ENCODE measurements around the gene EPS15. TPM values are rescaled to one million over a fixed set of nuclear protein-coding genes. Genes with fewer than 3 reads are reported as not detected.

The EPS15 gene
- total and polyA plus RNA-seq, 2 of the 13 experiments (the other 11 are each of a cell fraction or from before 2014, with no cell fraction given) = 14.3 to 19.3 TPM

DNA sequence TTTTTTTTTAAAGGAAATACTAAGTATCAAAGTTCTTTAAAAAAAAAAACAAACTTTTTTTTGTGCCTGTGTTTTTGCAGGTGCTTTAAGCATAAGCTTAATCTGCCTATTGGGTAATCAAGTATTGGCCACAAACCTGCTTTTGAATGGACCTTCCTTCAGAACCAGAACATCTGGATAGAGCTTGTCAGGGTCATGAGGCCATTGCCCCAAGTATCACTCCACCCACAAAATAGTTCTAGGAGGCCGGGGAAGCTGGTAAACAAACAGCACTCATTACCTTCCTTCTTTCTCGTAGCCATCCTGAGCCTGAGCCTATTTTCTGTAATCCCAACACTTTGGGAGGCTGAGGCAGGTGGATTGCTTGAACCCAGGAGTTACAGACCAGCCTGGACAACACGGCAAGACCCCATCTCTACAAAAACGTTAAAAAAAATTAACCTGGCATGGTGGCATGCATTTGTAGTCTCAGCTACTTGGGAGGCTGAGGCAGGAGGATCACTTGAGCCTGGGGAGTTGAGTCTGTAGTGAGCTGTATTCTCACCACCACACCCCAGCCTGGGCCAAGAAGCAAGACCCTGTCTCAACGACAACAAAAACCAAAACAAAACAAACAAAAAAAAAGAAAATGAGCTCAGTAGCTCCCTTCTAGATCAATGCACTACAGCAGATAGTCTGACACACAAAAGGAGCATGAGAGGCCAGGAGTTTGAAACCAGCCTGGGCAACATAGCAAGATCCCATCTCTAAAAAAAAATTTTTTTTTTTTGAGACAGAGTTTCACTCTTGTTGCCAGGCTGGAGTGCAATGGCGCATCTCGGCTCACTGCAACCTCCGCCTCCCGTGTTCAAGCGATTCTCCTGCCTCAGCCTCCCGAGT, 34.1 kb upstream of the EPS15 start:
- no peak overlapping the region for H2AFZ ChIP-seq (ENCODE audit: low read length)
- H3K79me2 ChIP-seq (ENCODE audit: insufficient read depth, low read length) = no peaks in the 10 kb centered on the region
- H3K4me2 ChIP-seq (ENCODE audit: low read depth, low read length) = 0 out of 2 replicates have a peak overlapping the region, but pooled peaks have one; percentile 11
- 63% methylated on average over 11 of the region's 11 CpGs for WGBS (ENCODE audit: low lambda C conversion rate)
- CTCF ChIA-PET (ENCODE audit: low intra/inter-chr PET ratio, low total read pairs) = no interaction called here
- DNase-seq (ENCODE audit: low spot score) (no peak), FAIRE-seq (no peak), ATAC-seq (no peak)
- no peak overlapping the region for H3K9ac ChIP-seq (ENCODE audit: insufficient read depth, low read depth, low read length)
- H3K27ac ChIP-seq (ENCODE audit: extremely low read length, insufficient read depth, low read length) = no peak overlapping the region
- intact Hi-C loops (cut with micrococcal nuclease; ENCODE audit: unreplicated experiment) = no loop called here
- no peaks in the 10 kb centered on the region for H4K20me1 ChIP-seq (ENCODE audit: insufficient read depth, low read length)
- in situ Hi-C loops (cut with HindIII; ENCODE audit: extremely low pct_ligation_motif_present, low pct_unique_long_range_greater_than_20kb) = no loop called here
- POLR2A ChIA-PET = no interaction called here
- BruUV-seq (replicated peaks) = no TSS peak
- no peak overlapping the region for H3K4me3 ChIP-seq (replicated peaks in 1 of 3; ENCODE audit: insufficient read depth in 1 of 3, low read depth in 2 of 3, low read length in 3 of 3)
- no peaks in the 10 kb centered on the region for H3K9me3 ChIP-seq (ENCODE audit: low read length)
- TF ChIP-seq ZFP41 (CRISPR knock-in tag; IDR thresholded peaks at IDR 0.05; ENCODE audit: borderline replicate concordance) (no peak), ZNF121 (CRISPR knock-in tag; IDR thresholded peaks at IDR 0.05) (peak; percentile 70)
- H3K4me1 ChIP-seq (ENCODE audit: insufficient read depth, low read length) = peaks cover 10% of the 10 kb centered on the region
- no peaks in the 10 kb centered on the region for H3K27me3 ChIP-seq (ENCODE audit: control insufficient read depth in 1 of 2, insufficient read depth in 2 of 2, low read length in 2 of 2)
- no peaks in the 10 kb centered on the region for H3K36me3 ChIP-seq (replicated peaks in 1 of 2; ENCODE audit: control insufficient read depth in 1 of 2, insufficient read depth in 2 of 2, low read length in 2 of 2)

DNA sequence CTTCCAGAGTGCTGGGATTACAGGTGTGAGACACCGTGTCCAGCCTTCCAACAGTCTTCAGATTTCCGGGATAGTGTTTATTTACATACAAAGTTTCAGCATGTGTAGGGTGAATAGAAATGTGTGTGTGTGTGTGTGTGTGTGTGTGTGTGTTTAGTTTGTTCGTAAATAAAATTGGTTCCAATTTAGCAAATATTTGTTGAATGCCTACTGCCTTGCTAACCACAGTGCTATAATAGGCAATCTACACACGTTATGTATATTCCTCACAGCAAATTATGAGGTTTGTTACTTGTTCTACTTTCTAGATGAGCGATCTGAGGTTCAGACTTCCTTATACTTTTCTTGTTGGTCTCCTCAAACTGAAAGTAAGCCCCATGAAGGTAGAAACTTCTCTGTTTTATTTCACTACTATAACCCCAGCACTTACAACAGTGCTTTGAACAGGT, 32.8 kb upstream of the EPS15 start:
- no peaks in the 10 kb centered on the region for H3K9me3 ChIP-seq (ENCODE audit: low read length)
- ATAC-seq = no peak
- intact Hi-C loops (cut with micrococcal nuclease; ENCODE audit: unreplicated experiment) (no loop called here), in situ Hi-C loops (cut with HindIII; ENCODE audit: extremely low pct_ligation_motif_present, low pct_unique_long_range_greater_than_20kb) (no loop called here)
- no peaks in the 10 kb centered on the region for H3K27me3 ChIP-seq (ENCODE audit: control insufficient read depth in 1 of 2, insufficient read depth in 2 of 2, low read length in 2 of 2)
- FAIRE-seq = no peak
- H2AFZ ChIP-seq (ENCODE audit: low read length) = no peak overlapping the region
- H3K4me2 ChIP-seq (ENCODE audit: low read depth, low read length) = peak overlapping the region; percentile 13; the same call in 1 of the 2 replicates
- no peak for DNase-seq (ENCODE audit: low spot score)
- no peak overlapping the region for H3K4me3 ChIP-seq (replicated peaks in 1 of 3; ENCODE audit: insufficient read depth in 1 of 3, low read depth in 2 of 3, low read length in 3 of 3)
- WGBS (ENCODE audit: low lambda C conversion rate) = 21% methylated on average over 5 of the region's 5 CpGs
- ChIA-PET CTCF (ENCODE audit: low intra/inter-chr PET ratio, low total read pairs) (no interaction called here), POLR2A (no interaction called here)
- peaks cover 10% of the 10 kb centered on the region for H3K4me1 ChIP-seq (ENCODE audit: insufficient read depth, low read length)
- no peaks in the 10 kb centered on the region for H4K20me1 ChIP-seq (ENCODE audit: insufficient read depth, low read length)
- H3K79me2 ChIP-seq (ENCODE audit: insufficient read depth, low read length) = no peaks in the 10 kb centered on the region
- no peak overlapping the region for H3K9ac ChIP-seq (ENCODE audit: insufficient read depth, low read depth, low read length)
- BruUV-seq (replicated peaks) = no TSS peak
- no peaks in the 10 kb centered on the region for H3K36me3 ChIP-seq (replicated peaks in 1 of 2; ENCODE audit: control insufficient read depth in 1 of 2, insufficient read depth in 2 of 2, low read length in 2 of 2)
- H3K27ac ChIP-seq (ENCODE audit: extremely low read length, insufficient read depth, low read length) = no peak overlapping the region
- no peak for TF ChIP-seq IRX3 (CRISPR knock-in tag; IDR thresholded peaks at IDR 0.05; ENCODE audit: borderline replicate concordance, low read depth)
- TF ChIP-seq, protein P1, sequence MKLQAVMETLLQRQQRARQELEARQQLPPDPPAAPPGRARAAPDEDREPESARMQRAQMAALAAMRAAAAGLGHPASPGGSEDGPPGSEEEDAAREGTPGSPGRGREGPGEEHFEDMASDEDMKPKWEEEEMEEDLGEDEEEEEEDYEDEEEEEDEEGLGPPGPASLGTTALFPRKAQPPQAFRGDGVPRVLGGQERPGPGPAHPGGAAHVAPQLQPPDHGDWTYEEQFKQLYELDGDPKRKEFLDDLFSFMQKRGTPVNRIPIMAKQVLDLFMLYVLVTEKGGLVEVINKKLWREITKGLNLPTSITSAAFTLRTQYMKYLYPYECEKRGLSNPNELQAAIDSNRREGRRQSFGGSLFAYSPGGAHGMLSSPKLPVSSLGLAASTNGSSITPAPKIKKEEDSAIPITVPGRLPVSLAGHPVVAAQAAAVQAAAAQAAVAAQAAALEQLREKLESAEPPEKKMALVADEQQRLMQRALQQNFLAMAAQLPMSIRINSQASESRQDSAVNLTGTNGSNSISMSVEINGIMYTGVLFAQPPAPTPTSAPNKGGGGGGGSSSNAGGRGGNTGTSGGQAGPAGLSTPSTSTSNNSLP (IDR thresholded peaks at IDR 0.05; ENCODE audit: low read depth, low read length) = peak; percentile 64; the same call in 1 of the 2 replicates
- TF ChIP-seq CREM (IDR thresholded peaks at IDR 0.05) = no peak
- no peak for TF ChIP-seq CREM (CRISPR knock-in tag; IDR thresholded peaks at IDR 0.05)
- TF ChIP-seq SCMH1 (CRISPR knock-in tag; IDR thresholded peaks at IDR 0.05; ENCODE audit: borderline replicate concordance) = no peak
- TF ChIP-seq, protein P2, sequence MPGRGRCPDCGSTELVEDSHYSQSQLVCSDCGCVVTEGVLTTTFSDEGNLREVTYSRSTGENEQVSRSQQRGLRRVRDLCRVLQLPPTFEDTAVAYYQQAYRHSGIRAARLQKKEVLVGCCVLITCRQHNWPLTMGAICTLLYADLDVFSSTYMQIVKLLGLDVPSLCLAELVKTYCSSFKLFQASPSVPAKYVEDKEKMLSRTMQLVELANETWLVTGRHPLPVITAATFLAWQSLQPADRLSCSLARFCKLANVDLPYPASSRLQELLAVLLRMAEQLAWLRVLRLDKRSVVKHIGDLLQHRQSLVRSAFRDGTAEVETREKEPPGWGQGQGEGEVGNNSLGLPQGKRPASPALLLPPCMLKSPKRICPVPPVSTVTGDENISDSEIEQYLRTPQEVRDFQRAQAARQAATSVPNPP (CRISPR knock-in tag; IDR thresholded peaks at IDR 0.05) = no peak
